OCI-LY3 (cell line): ENCODE results near the gene SOX9.

Source experiments
- H2AFZ ChIP-seq: fragments of 200-600, 300-600 bp; shearing (Covaris generic); 2 replicates; pipeline ENCODE4 v1.6.0; 2014; ENCODE audit warnings: antibody characterized with exemption, low read depth, low read length
- H3K27ac ChIP-seq: fragments of 200-600, 300-600 bp; sonication (generic); 2 replicates; pipeline ENCODE4 v1.5.1; 2014; ENCODE audit warnings: mild to moderate bottlenecking, low read length, moderate library complexity, mixed read lengths
- H3K27me3 ChIP-seq: fragments of 200-600, 300-600 bp; sonication (generic); 2 replicates; pipeline ENCODE4 v1.6.1; 2014; ENCODE audit warnings: low read depth, low read length, mixed read lengths
- H3K36me3 ChIP-seq: fragments of 200-600, 300-600 bp; sonication (generic); replicated peaks from 2 replicates; pipeline ENCODE3; 2014; ENCODE audit warnings: low read depth, low read length, mixed read lengths
- H3K4me1 ChIP-seq: fragments of 300-600, 200-600 bp; sonication (generic); 2 replicates; pipeline ENCODE4 v1.6.1; 2014; ENCODE audit warnings: low read length, mixed read lengths
- H3K4me2 ChIP-seq: fragments of 200-600, 300-600 bp; sonication (generic); 2 replicates; pipeline ENCODE4 v1.6.1; 2014; ENCODE audit warnings: low read length, mixed read lengths
- H3K4me3 ChIP-seq: fragments of 300-600, 200-600 bp; sonication (generic); 2 replicates; pipeline ENCODE4 v1.5.1; 2014; ENCODE audit warnings: antibody characterized with exemption, mild to moderate bottlenecking, low read length, moderate library complexity
- H3K79me2 ChIP-seq: fragments of 300-600, 200-600 bp; shearing (Covaris generic); 2 replicates; pipeline ENCODE4 v1.6.1; 2014; ENCODE audit warnings: mild to moderate bottlenecking, low read length, mixed read lengths
- H3K9ac ChIP-seq: fragments of 300-600, 200-600 bp; shearing (Covaris generic); 2 replicates; pipeline ENCODE4 v1.6.0; 2014; ENCODE audit warnings: mild to moderate bottlenecking, low read length, moderate library complexity
- H3K9me3 ChIP-seq: fragments of 200-600, 300-600 bp; shearing (Covaris generic); 2 replicates; pipeline ENCODE4 v1.6.1; 2014; ENCODE audit warnings: low read length, mixed read lengths; ENCODE audit not compliant: insufficient read depth
- H4K20me1 ChIP-seq: fragments of 200-600, 300-600 bp; sonication (generic); 2 replicates; pipeline ENCODE4 v1.6.1; 2016; ENCODE audit warnings: low read length, mixed read lengths; ENCODE audit not compliant: insufficient read depth
- CTCF ChIP-seq: fragments of 200-600, 300-600 bp; sonication (generic); IDR thresholded peaks from 2 replicates; pipeline ENCODE4 v1.5.1; 2014; ENCODE audit warnings: antibody characterized with exemption, low read length, low read depth
- EZH2phosphoT487 ChIP-seq: fragments of 200-600 bp; shearing (Covaris generic); IDR thresholded peaks from 2 replicates; pipeline ENCODE4 v1.6.1; 2018; ENCODE audit warnings: antibody characterized with exemption, mixed run types, low read depth

Gene SOX9

GRCh38 chr17:72135546-72136325, 14.9 kb downstream of the SOX9 start:
- TF ChIP-seq CTCF (no peak), EZH2phosphoT487 (no peak)
- H3K4me3 ChIP-seq, result no peak overlapping the region
- H3K4me2 ChIP-seq, result no peak overlapping the region

GRCh38 chr17:72136692-72137091, 15.9 kb downstream of the SOX9 start:
- Histone ChIP-seq H3K4me3 (no peak overlapping the region), H3K9ac (no peak overlapping the region), H3K36me3 (no peaks in the 10 kb centered on the region), H3K27ac (no peak overlapping the region), H3K9me3 (no peaks in the 10 kb centered on the region), H4K20me1 (no peaks in the 10 kb centered on the region), H3K27me3 (peaks cover 10% of the 10 kb centered on the region; the same call in 1 of the 2 replicates), H3K4me2 (no peak overlapping the region), H2AFZ (no peak overlapping the region), H3K4me1 (no peaks in the 10 kb centered on the region), H3K79me2 (no peaks in the 10 kb centered on the region)
- TF ChIP-seq EZH2phosphoT487 (no peak), CTCF (no peak)

More at GRCh38 chr17:72135546-72136325, 14.9 kb downstream of the SOX9 start:
- Histone ChIP-seq H3K9ac (no peak overlapping the region), H2AFZ (no peak overlapping the region), H3K27ac (no peak overlapping the region), H3K36me3 (no peaks in the 10 kb centered on the region), H3K9me3 (no peaks in the 10 kb centered on the region), H3K79me2 (no peaks in the 10 kb centered on the region), H3K4me1 (no peaks in the 10 kb centered on the region), H4K20me1 (no peaks in the 10 kb centered on the region), H3K27me3 (peaks cover 10% of the 10 kb centered on the region; the same call in 1 of the 2 replicates)

- H3K27ac ChIP-seq, result no peak overlapping the region
- TF ChIP-seq EZH2phosphoT487 (no peak), CTCF (no peak)
Observed at GRCh38 chr17:72137161-72137560, 16.3 kb downstream of the SOX9 start.

GRCh38 chr17:72139212-72139611, 18.4 kb downstream of the SOX9 start:
- Histone ChIP-seq H3K4me1 (no peaks in the 10 kb centered on the region), H3K9me3 (no peaks in the 10 kb centered on the region), H3K79me2 (no peaks in the 10 kb centered on the region), H2AFZ (no peak overlapping the region), H3K27ac (no peak overlapping the region), H3K36me3 (no peaks in the 10 kb centered on the region), H3K9ac (no peak overlapping the region), H4K20me1 (no peaks in the 10 kb centered on the region), H3K27me3 (peaks cover 10% of the 10 kb centered on the region; the same call in 1 of the 2 replicates), H3K4me3 (no peak overlapping the region), H3K4me2 (no peak overlapping the region)
- TF ChIP-seq CTCF (no peak), EZH2phosphoT487 (no peak)

More at GRCh38 chr17:72137161-72137560, 16.3 kb downstream of the SOX9 start:
- Histone ChIP-seq H3K4me3 (no peak overlapping the region), H2AFZ (no peak overlapping the region), H3K27me3 (peaks cover 10% of the 10 kb centered on the region; the same call in 1 of the 2 replicates), H3K9me3 (no peaks in the 10 kb centered on the region), H3K36me3 (no peaks in the 10 kb centered on the region), H3K9ac (no peak overlapping the region), H3K79me2 (no peaks in the 10 kb centered on the region), H3K4me1 (no peaks in the 10 kb centered on the region), H4K20me1 (no peaks in the 10 kb centered on the region), H3K4me2 (no peak overlapping the region)
